ENCODE results near the gene PHF13. TPM values are rescaled to one million over a fixed set of nuclear protein-coding genes. Genes with fewer than 3 reads are reported as not detected.

Gene PHF13
- total RNA-seq, 1 experiment from 2014 or later: 55.8 TPM

- H3K14ac ChIP-seq (ENCODE audit: insufficient read depth, low read length): peak overlapping the region; percentile 30; the same call in 1 of the 2 replicates
- H2BK5ac ChIP-seq (ENCODE audit: insufficient read length, low read length): no peak overlapping the region
- H4K91ac ChIP-seq (ENCODE audit: insufficient read length, low read depth, low read length): no peak overlapping the region
- peaks cover 21% of the 10 kb centered on the region for H3K23me2 ChIP-seq (ENCODE audit: insufficient read length, low read depth, low read length, poor library complexity, severe bottlenecking)
- no peak overlapping the region for H4K8ac ChIP-seq (replicated peaks; ENCODE audit: insufficient read length, low read depth, low read length)
- Mint-ChIP-seq H3K27ac (no peak overlapping the region), H3K36me3 (ENCODE audit: insufficient read depth in 1 of 3, low read depth in 3 of 3) (peaks cover 7 to 30% (median 21%) of the 10 kb centered on the region in 3 experiments), H3K27me3 (ENCODE audit: low read depth) (no peaks in the 10 kb centered on the region), H3K4me1 (peaks cover 28 to 29% of the 10 kb centered on the region in 2 experiments), H3K4me3 (peak overlapping the region; percentile 88 to 94), H3K9me3 (no peaks in the 10 kb centered on the region)
- H2BK15ac ChIP-seq (ENCODE audit: low read depth, low read length): no peak overlapping the region
- no peak overlapping the region for H4K5ac ChIP-seq (ENCODE audit: insufficient read length, low read depth, low read length)
- no peaks in the 10 kb centered on the region for H3K79me1 ChIP-seq (ENCODE audit: insufficient read depth, low read depth, low read length, poor library complexity, severe bottlenecking)
- H3T11ph ChIP-seq (ENCODE audit: low read length): no peak overlapping the region
- WGBS (ENCODE audit: extremely low coverage, insufficient read length, low lambda C conversion rate): no CpG with 5 or more reads among the region's 103 CpGs
- no peak overlapping the region for H2BK120ac ChIP-seq (ENCODE audit: low read depth, low read length, poor library complexity, severe bottlenecking)
- H2BK12ac ChIP-seq (ENCODE audit: insufficient read length, low read depth, low read length): no peak overlapping the region
- peak overlapping the region; percentile 83 for H3K4me2 ChIP-seq (ENCODE audit: insufficient read depth, insufficient read length, low read length)
- no peaks in the 10 kb centered on the region for H3K4me1 ChIP-seq (ENCODE audit: insufficient read depth, low read length)
- peaks cover 18% of the 10 kb centered on the region; the same call in 1 of the 2 replicates for H3K79me2 ChIP-seq (ENCODE audit: insufficient read depth, low read length)
- H3K27me3 ChIP-seq (ENCODE audit: insufficient read depth, low read length): no peaks in the 10 kb centered on the region
- no peak overlapping the region for H2AK5ac ChIP-seq (ENCODE audit: insufficient read length, low read length)
- no peak; the same call in 2 of the 3 replicates for TF ChIP-seq CTCF (conservative IDR thresholded peaks at IDR 0.05)
- no peaks in the 10 kb centered on the region for H3K9me3 ChIP-seq (ENCODE audit: control insufficient read depth, low read depth, low read length)
- peaks cover 2% of the 10 kb centered on the region for H4K20me1 ChIP-seq (ENCODE audit: control insufficient read depth, insufficient read depth, insufficient read length)
- H3K18ac ChIP-seq (ENCODE audit: insufficient read length, low read depth, low read length): peak overlapping the region; percentile 16
- H3K27ac ChIP-seq (ENCODE audit: insufficient read length, low read depth, low read length): no peak overlapping the region
- no peak overlapping the region for H3K23ac ChIP-seq (ENCODE audit: insufficient read length, low read depth, low read length)
- no peak overlapping the region for H2AFZ ChIP-seq (ENCODE audit: low read length)
- H3K4ac ChIP-seq (ENCODE audit: low read depth, low read length): no peak overlapping the region
- H3K9ac ChIP-seq (ENCODE audit: extremely low read depth, insufficient read length, low read length): peak overlapping the region; percentile 56
- no peak overlapping the region for H3K56ac ChIP-seq (ENCODE audit: insufficient read length, low read depth, low read length)
- DNase-seq: no peak
- H2BK20ac ChIP-seq (ENCODE audit: low read depth, low read length, poor library complexity, severe bottlenecking): no peak overlapping the region
Observed at GRCh38 chr1:6601923-6602668, 11.4 kb upstream of the PHF13 start.
